Tibial artery (tissue), 4 donors: ENCODE data around the gene SLC43A3.

ENCODE experiments used
- DNase-seq, 2 donors: peaks; one replicate each; pipeline ENCODE4 v3.0.0-alpha.2; 2019
- H3K27ac ChIP-seq, 2 donors: fragments of 200-600 bp; sonication (generic) in 1 of 2; 1 replicate in 1 of 2; 2 replicates in 1 of 2; pipeline ENCODE4 v1.5.1; 2018 to 2019; ENCODE audit warnings: mild to moderate bottlenecking in 1 of 2
- H3K27me3 ChIP-seq, 2 donors: fragments of 200-600 bp; sonication (generic) in 1 of 2; one replicate each; pipeline versions ENCODE4 v1.5.1 to v1.6.0; 2016 to 2019
- H3K36me3 ChIP-seq, 3 donors: fragments of 200-600 bp; sonication (generic) in 2 of 3; one replicate each; pipeline ENCODE4 v1.5.1; 2016 to 2019; ENCODE audit warnings: mild to moderate bottlenecking in 2 of 3
- H3K4me1 ChIP-seq, 4 donors: fragments of 200-600 bp; sonication (generic) in 2 of 4; 1 replicate in 3 of 4; 2 replicates in 1 of 4; pipeline ENCODE4 v1.5.1; 2016 to 2019
- H3K4me3 ChIP-seq, 2 donors: fragments of 200-600 bp; sonication (generic) in 1 of 2; 1 replicate in 1 of 2; 2 replicates in 1 of 2; pipeline ENCODE4 v1.5.1; 2018 to 2019; ENCODE audit warnings: mild to moderate bottlenecking in 2 of 2
- H3K9me3 ChIP-seq, 3 donors: fragments of 200-600 bp; sonication (generic) in 1 of 3; one replicate each; pipeline ENCODE4 v1.5.1; 2016 to 2019
- intact Hi-C: fragments of 100-400 bp; cut with DNase I; formaldehyde crosslinking; loops from one replicate; pipeline ENCODE4 v1.15.0; 2023; ENCODE audit warnings: low total_unique reads
- TF ChIP-seq, protein P1 (sequence below), 2 experiments: fragments of 200-600 bp in 1 of 2; fragments of 450-650 bp in 1 of 2; IDR thresholded peaks; one replicate each; pipeline ENCODE4 v1.5.1; 2017 to 2019; ENCODE audit warnings: antibody characterized with exemption in 2 of 2, mild to moderate bottlenecking in 1 of 2, moderate library complexity in 1 of 2

SLC43A3 gene

DNA sequence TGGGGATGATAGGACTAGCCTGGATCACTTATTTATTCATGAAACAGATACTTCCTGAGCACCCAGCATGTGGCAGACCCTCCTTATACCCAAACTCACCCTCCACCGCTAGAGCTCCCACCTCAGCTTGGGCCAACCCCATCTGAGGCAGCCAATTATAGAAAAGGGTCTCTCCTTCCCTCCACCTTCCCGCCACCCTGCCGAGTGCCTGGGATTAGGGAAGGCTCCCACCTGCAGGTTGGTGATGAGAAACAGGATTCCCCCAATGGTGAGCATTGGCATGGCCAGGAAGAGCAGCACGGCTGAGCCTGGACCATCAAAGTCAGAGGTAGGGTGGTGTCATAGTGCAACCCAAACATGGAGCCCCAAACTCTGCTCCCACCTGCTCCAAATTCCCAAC, 5.9 kb downstream of the SLC43A3 start:
- intact Hi-C loops, result no loop called here
- no peak for DNase-seq
- Histone ChIP-seq H3K9me3 (no peaks in the 10 kb centered on the region), H3K27me3 (no peaks in the 10 kb centered on the region), H3K27ac (no peak overlapping the region), H3K4me3 (no peak overlapping the region), H3K36me3 (peaks cover 34 to 82% (median 67%) of the 10 kb centered on the region in 3 donors), H3K4me1 (peaks cover 0 to 38% (median 29%) of the 10 kb centered on the region in 4 donors)
- TF ChIP-seq, protein P1, sequence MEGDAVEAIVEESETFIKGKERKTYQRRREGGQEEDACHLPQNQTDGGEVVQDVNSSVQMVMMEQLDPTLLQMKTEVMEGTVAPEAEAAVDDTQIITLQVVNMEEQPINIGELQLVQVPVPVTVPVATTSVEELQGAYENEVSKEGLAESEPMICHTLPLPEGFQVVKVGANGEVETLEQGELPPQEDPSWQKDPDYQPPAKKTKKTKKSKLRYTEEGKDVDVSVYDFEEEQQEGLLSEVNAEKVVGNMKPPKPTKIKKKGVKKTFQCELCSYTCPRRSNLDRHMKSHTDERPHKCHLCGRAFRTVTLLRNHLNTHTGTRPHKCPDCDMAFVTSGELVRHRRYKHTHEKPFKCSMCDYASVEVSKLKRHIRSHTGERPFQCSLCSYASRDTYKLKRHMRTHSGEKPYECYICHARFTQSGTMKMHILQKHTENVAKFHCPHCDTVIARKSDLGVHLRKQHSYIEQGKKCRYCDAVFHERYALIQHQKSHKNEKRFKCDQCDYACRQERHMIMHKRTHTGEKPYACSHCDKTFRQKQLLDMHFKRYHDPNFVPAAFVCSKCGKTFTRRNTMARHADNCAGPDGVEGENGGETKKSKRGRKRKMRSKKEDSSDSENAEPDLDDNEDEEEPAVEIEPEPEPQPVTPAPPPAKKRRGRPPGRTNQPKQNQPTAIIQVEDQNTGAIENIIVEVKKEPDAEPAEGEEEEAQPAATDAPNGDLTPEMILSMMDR (IDR thresholded peaks at IDR 0.05), result no peak

DNA sequence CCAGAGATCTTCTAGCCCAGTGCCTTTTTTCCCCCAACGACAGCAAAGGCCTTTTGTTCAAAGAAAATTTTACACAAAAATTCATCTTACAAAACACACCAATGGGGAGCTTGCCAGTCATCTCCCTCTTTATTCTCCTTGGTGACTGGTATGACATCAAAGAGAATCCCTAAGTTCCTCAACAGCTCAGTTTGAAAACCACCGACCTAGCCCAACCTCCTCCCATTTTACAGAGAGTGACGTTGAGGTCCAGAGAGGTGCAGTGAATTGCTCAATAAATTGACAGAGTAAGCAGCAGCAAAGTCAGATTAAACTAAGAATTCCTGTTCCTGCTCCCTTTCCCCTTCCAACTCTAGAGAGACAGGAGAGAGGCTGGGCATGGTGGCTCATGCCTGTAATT, 7.8 kb downstream of the SLC43A3 start:
- Histone ChIP-seq H3K4me3 (no peak overlapping the region), H3K36me3 (peaks cover 50 to 99% (median 84%) of the 10 kb centered on the region in 3 donors), H3K27ac (no peak overlapping the region), H3K9me3 (no peaks in the 10 kb centered on the region), H3K4me1 (peaks cover 0 to 19% (median 10%) of the 10 kb centered on the region in 4 donors), H3K27me3 (no peaks in the 10 kb centered on the region)
- intact Hi-C loops, result no loop called here
- TF ChIP-seq, protein P1 (IDR thresholded peaks at IDR 0.05), result no peak
- no peak for DNase-seq

DNA sequence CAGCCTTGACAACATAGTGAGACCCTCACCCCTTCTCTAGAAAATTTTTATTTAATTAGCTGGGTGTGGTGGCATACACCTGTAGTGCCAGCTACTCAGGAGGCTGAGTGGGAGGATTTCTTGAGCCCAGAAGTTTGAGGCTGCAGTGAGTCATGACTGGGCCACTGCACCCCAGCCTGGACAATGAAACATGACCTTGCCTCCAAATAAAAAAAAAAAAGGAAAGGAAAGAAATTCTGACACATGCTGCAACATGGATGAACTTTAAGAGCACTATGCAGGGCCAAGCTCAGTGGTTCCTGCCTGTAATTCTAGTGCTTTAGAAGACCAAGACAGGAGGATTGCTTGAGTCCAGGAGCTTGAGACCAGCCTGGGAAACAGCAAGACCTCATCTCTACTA, 8.8 kb downstream of the SLC43A3 start:
- TF ChIP-seq, protein P1 (IDR thresholded peaks at IDR 0.05), result no peak
- no peak overlapping the region for H3K4me3 ChIP-seq
- peaks cover 0 to 12% (median 5%) of the 10 kb centered on the region in 4 donors for H3K4me1 ChIP-seq
- no peaks in the 10 kb centered on the region for H3K27me3 ChIP-seq
- H3K27ac ChIP-seq, result no peak overlapping the region
- no peak for DNase-seq
- intact Hi-C loops, result no loop called here
- peaks cover 59 to 99% (median 84%) of the 10 kb centered on the region in 3 donors for H3K36me3 ChIP-seq
- no peaks in the 10 kb centered on the region for H3K9me3 ChIP-seq

DNA sequence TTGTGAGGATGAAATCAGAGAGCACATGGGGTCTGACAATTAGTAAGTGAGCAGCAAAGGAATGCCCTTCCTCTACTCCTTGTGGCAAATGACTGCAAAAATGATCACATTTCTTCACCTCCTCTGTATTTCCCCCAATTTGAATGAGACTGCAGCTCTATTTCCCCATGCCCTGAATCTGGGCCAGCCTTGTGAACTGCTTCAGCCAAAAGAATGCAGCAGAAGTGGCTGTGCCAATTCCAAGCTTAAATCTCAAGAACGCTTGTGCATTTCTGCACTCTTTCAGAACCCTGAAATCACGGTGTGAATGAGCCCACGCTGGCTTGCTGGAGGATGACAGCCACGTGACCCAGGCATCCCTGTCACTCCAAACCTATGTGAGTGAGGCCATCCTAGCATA, 9.9 kb downstream of the SLC43A3 start:
- Histone ChIP-seq H3K4me3 (no peak overlapping the region), H3K36me3 (peaks cover 70 to 98% (median 76%) of the 10 kb centered on the region in 3 donors)

DNA sequence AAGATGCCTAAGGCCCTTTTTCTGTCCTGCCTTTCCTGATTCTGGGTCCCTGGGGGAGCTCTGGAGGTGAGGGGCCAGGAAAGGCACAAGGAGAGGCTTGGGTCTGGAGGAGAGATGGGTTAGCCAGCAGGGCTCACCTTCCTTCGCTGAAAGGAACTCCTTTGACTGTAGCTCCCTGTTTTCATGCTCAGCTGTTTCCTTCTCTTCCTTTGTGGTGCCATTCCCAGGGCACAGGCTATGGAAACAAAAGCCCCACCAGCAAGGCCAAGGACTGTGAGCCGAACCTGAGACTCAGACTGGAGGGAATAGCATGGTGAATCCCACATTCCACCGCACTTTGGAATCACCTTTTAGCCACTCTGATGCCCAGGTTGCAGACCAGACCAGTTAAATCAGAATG, 10.5 kb downstream of the SLC43A3 start:
- H3K4me3 ChIP-seq, result no peak overlapping the region
- H3K4me1 ChIP-seq, result peaks cover 0 to 12% (median 5%) of the 10 kb centered on the region in 4 donors
- no peak for DNase-seq
- H3K27ac ChIP-seq, result peak overlapping the region in 1 of 2 donors; percentile 0
- intact Hi-C loops, result no loop called here
- no peaks in the 10 kb centered on the region for H3K9me3 ChIP-seq
- peaks cover 74 to 95% (median 77%) of the 10 kb centered on the region in 3 donors for H3K36me3 ChIP-seq
- TF ChIP-seq, protein P1 (IDR thresholded peaks at IDR 0.05), result no peak
- no peaks in the 10 kb centered on the region for H3K27me3 ChIP-seq

More for the DNA sequence above, 9.9 kb downstream of the SLC43A3 start:
- Histone ChIP-seq H3K27ac (peak overlapping the region in 1 of 2 donors; percentile 0), H3K27me3 (no peaks in the 10 kb centered on the region), H3K9me3 (no peaks in the 10 kb centered on the region), H3K4me1 (peaks cover 0 to 12% (median 5%) of the 10 kb centered on the region in 4 donors)
- DNase-seq, result peak in 1 of 2 donors; percentile 68
- intact Hi-C loops, result no loop called here
- TF ChIP-seq, protein P1 (IDR thresholded peaks at IDR 0.05), result no peak
